ACC112 (cell line): ENCODE data around the gene RECQL5.
"Not testable (repeated sequence)": the region's sequence is repeated elsewhere in the genome, so short reads cannot be mapped to it uniquely, and the experiment has no call there.

ENCODE experiments used
- H2AFZ ChIP-seq: fragments of 200-600 bp; sonication (generic); one replicate; pipeline ENCODE4 v1.6.0; 2017; ENCODE audit warnings: antibody characterized with exemption, low read length; ENCODE audit not compliant: unreplicated experiment
- H3K27ac ChIP-seq: fragments of 200-600 bp; sonication (generic); 2 replicates; pipeline ENCODE4 v1.5.1; 2014; ENCODE audit warnings: low read depth, mild to moderate bottlenecking, antibody characterized with exemption, low read length, moderate library complexity
- H3K27me3 ChIP-seq: fragments of 200-600 bp; sonication (generic); 2 replicates; pipeline ENCODE4 v1.6.1; 2014; ENCODE audit warnings: mild to moderate bottlenecking, antibody characterized with exemption, low read length, moderate library complexity, mixed read lengths; ENCODE audit not compliant: insufficient read depth
- H3K36me3 ChIP-seq: fragments of 200-600 bp; sonication (generic); 2 replicates; pipeline ENCODE4 v1.6.1; 2016; ENCODE audit warnings: mild to moderate bottlenecking, antibody characterized with exemption, low read length, moderate library complexity, mixed read lengths; ENCODE audit not compliant: insufficient read depth
- H3K4me1 ChIP-seq: fragments of 200-600 bp; sonication (generic); one replicate; pipeline ENCODE4 v1.6.1; 2016; ENCODE audit warnings: low read length, mixed read lengths; ENCODE audit not compliant: insufficient read depth, unreplicated experiment, control insufficient read depth
- H3K4me3 ChIP-seq: fragments of 200-600 bp; sonication (generic); 2 replicates; pipeline ENCODE4 v1.5.1; 2014; ENCODE audit warnings: mild to moderate bottlenecking, low read depth, low read length
- H3K79me2 ChIP-seq: fragments of 200-600 bp; sonication (generic); one replicate; pipeline ENCODE4 v1.6.0; 2016; ENCODE audit warnings: low read length; ENCODE audit not compliant: control insufficient read depth, unreplicated experiment, insufficient read depth

The RECQL5 gene

GRCh38 chr17:75604034-75604695, 62.8 kb downstream of the RECQL5 start:
- no peak overlapping the region for H3K27ac ChIP-seq
- H3K27me3 ChIP-seq: no peaks in the 10 kb centered on the region
- H3K4me3 ChIP-seq: no peak overlapping the region
- H3K79me2 ChIP-seq: no peaks in the 10 kb centered on the region
- no peak overlapping the region for H2AFZ ChIP-seq
- no peaks in the 10 kb centered on the region for H3K4me1 ChIP-seq
- H3K36me3 ChIP-seq: no peaks in the 10 kb centered on the region

- H3K27ac ChIP-seq: no peak overlapping the region
- H3K4me3 ChIP-seq: no peak overlapping the region
- no peaks in the 10 kb centered on the region for H3K79me2 ChIP-seq
- H3K4me1 ChIP-seq: no peaks in the 10 kb centered on the region
- H3K27me3 ChIP-seq: no peaks in the 10 kb centered on the region
- H2AFZ ChIP-seq: no peak overlapping the region
- no peaks in the 10 kb centered on the region for H3K36me3 ChIP-seq
Observed at GRCh38 chr17:75603123-75603522, 63.8 kb downstream of the RECQL5 start.

GRCh38 chr17:75602644-75603043, 64.3 kb downstream of the RECQL5 start:
- no peaks in the 10 kb centered on the region for H3K27me3 ChIP-seq
- no peak overlapping the region for H2AFZ ChIP-seq
- H3K79me2 ChIP-seq: no peaks in the 10 kb centered on the region
- H3K27ac ChIP-seq: no peak overlapping the region
- H3K4me3 ChIP-seq: no peak overlapping the region
- no peaks in the 10 kb centered on the region for H3K4me1 ChIP-seq
- H3K36me3 ChIP-seq: no peaks in the 10 kb centered on the region

GRCh38 chr17:75601057-75601987, 65.6 kb downstream of the RECQL5 start:
- Histone ChIP-seq H3K36me3 (no peaks in the 10 kb centered on the region), H2AFZ (no peak overlapping the region), H3K4me1 (no peaks in the 10 kb centered on the region), H3K79me2 (no peaks in the 10 kb centered on the region), H3K4me3 (no peak overlapping the region), H3K27me3 (no peaks in the 10 kb centered on the region), H3K27ac (no peak overlapping the region)

- Histone ChIP-seq H3K27me3 (0 out of 2 replicates have a peak, but pooled peaks cover 6% of the 10 kb centered on the region), H3K79me2 (no peaks in the 10 kb centered on the region)
Observed at GRCh38 chr17:75596320-75597087, 70.5 kb downstream of the RECQL5 start.

GRCh38 chr17:75595920-75596313, 71.0 kb downstream of the RECQL5 start:
- 0 out of 2 replicates have a peak, but pooled peaks cover 6% of the 10 kb centered on the region for H3K27me3 ChIP-seq
- no peaks in the 10 kb centered on the region for H3K36me3 ChIP-seq
- no peaks in the 10 kb centered on the region for H3K79me2 ChIP-seq
- no peaks in the 10 kb centered on the region for H3K4me1 ChIP-seq
- no peak overlapping the region for H2AFZ ChIP-seq
- no peak overlapping the region for H3K27ac ChIP-seq
- no peak overlapping the region for H3K4me3 ChIP-seq

More at GRCh38 chr17:75596320-75597087, 70.5 kb downstream of the RECQL5 start:
- H3K4me1 ChIP-seq: no peaks in the 10 kb centered on the region
- H3K27ac ChIP-seq: no peak overlapping the region
- H3K4me3 ChIP-seq: no peak overlapping the region
- H2AFZ ChIP-seq: no peak overlapping the region
- no peaks in the 10 kb centered on the region for H3K36me3 ChIP-seq

- Histone ChIP-seq H3K4me1 (no peaks in the 10 kb centered on the region), H3K36me3 (no peaks in the 10 kb centered on the region)
Observed at GRCh38 chr17:75595284-75595919, 71.6 kb downstream of the RECQL5 start.

GRCh38 chr17:75594499-75595283, 72.3 kb downstream of the RECQL5 start:
- no peak overlapping the region for H3K4me3 ChIP-seq
- no peak overlapping the region for H2AFZ ChIP-seq
- H3K27me3 ChIP-seq: 0 out of 2 replicates have a peak, but pooled peaks cover 11% of the 10 kb centered on the region
- H3K4me1 ChIP-seq: no peaks in the 10 kb centered on the region
- H3K27ac ChIP-seq: no peak overlapping the region
- no peaks in the 10 kb centered on the region for H3K36me3 ChIP-seq
- H3K79me2 ChIP-seq: no peaks in the 10 kb centered on the region

More at GRCh38 chr17:75595284-75595919, 71.6 kb downstream of the RECQL5 start:
- H3K27ac ChIP-seq: no peak overlapping the region
- H3K4me3 ChIP-seq: no peak overlapping the region
- H3K79me2 ChIP-seq: no peaks in the 10 kb centered on the region
- H2AFZ ChIP-seq: no peak overlapping the region
- 0 out of 2 replicates have a peak, but pooled peaks cover 6% of the 10 kb centered on the region for H3K27me3 ChIP-seq

- not testable (repeated sequence) for H3K4me3 ChIP-seq, H3K36me3 ChIP-seq
- peaks cover 15% of the 10 kb centered on the region; the same call in 1 of the 2 replicates for H3K27me3 ChIP-seq
Observed at GRCh38 chr17:75593430-75593829, 73.5 kb downstream of the RECQL5 start.

More at GRCh38 chr17:75593430-75593829, 73.5 kb downstream of the RECQL5 start:
- not testable (repeated sequence) for H3K4me1 ChIP-seq, H3K27ac ChIP-seq, H3K79me2 ChIP-seq, H2AFZ ChIP-seq
